ENCODE measurements around the gene DCXR. TPM values are rescaled to one million over a fixed set of nuclear protein-coding genes. Genes with fewer than 3 reads are reported as not detected.

DCXR gene
- total and polyA plus RNA-seq, 2 of the 13 experiments (the other 11 are each of a cell fraction or from before 2014, with no cell fraction given) = 287 to 311 TPM

DNA sequence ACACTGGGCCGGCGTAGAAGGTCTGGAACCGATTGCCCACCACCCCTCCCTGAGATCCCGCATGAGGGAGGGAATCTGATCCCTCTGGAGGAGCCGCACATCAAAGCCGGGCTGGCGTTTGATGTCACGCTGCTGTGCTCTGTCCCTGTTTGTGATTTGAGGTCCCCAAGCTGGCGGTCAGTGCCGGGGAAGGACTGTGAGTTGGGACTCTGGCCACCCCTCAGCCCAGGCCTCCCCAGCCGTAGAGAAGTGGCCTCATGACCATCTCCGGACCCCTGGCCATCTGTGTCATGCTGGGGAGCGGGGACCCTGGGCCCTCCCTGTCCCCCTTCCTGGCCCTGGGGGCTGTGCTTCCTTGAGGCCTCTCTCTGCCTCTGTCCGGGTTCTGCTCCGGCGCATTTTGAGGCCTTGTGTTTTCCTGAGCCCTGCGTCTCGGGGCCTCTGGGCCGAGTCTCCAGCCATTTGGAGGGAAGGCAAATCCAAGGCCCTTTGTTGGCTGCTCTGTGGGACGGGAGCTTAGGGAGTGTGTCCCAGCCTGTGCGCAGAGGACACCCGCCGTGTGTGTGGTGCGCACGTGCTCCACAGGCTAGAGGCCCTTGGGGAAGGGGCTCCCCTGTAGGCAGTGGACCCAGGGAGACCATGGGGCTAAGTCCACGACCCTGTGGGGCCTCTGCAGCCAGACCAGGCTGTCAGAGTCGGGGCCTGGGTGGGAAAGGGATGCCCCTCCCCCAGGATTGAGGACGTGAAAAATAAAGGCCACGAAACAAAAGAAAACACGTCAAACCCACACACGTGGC, 45.0 kb downstream of the DCXR start (continued):
- TF ChIP-seq, protein P1, sequence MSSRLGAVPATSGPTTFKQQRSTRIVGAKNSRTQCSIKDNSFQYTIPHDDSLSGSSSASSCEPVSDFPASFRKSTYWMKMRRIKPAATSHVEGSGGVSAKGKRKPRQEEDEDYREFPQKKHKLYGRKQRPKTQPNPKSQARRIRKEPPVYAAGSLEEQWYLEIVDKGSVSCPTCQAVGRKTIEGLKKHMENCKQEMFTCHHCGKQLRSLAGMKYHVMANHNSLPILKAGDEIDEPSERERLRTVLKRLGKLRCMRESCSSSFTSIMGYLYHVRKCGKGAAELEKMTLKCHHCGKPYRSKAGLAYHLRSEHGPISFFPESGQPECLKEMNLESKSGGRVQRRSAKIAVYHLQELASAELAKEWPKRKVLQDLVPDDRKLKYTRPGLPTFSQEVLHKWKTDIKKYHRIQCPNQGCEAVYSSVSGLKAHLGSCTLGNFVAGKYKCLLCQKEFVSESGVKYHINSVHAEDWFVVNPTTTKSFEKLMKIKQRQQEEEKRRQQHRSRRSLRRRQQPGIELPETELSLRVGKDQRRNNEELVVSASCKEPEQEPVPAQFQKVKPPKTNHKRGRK (CRISPR knock-in tag; IDR thresholded peaks at IDR 0.05) = no peak; the same call in 1 of the 2 replicates
- TF ChIP-seq GATA4 (IDR thresholded peaks at IDR 0.05; ENCODE audit: borderline replicate concordance, low read depth) = peak; percentile 44
- TF ChIP-seq, protein P2, sequence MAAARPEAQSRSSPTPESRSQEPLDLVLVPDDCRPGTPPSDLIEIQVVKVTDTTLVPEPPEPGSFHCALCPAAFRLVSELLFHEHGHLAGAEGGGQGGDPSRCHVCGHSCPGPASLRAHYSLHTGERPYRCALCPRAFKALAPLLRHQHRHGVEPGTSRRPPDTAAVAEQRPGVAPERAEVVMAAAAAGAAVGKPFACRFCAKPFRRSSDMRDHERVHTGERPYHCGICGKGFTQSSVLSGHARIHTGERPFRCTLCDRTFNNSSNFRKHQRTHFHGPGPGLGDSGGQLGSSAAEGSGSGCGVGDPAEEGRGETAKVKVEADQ (CRISPR knock-in tag; IDR thresholded peaks at IDR 0.05; ENCODE audit: borderline replicate concordance) = peak; percentile 97
- TF ChIP-seq MAFG (CRISPR knock-in tag; IDR thresholded peaks at IDR 0.05) = no peak
- TF ChIP-seq ZNF552 (CRISPR knock-in tag; IDR thresholded peaks at IDR 0.05; ENCODE audit: borderline replicate concordance) = peak; percentile 98
- TF ChIP-seq, protein P3, sequence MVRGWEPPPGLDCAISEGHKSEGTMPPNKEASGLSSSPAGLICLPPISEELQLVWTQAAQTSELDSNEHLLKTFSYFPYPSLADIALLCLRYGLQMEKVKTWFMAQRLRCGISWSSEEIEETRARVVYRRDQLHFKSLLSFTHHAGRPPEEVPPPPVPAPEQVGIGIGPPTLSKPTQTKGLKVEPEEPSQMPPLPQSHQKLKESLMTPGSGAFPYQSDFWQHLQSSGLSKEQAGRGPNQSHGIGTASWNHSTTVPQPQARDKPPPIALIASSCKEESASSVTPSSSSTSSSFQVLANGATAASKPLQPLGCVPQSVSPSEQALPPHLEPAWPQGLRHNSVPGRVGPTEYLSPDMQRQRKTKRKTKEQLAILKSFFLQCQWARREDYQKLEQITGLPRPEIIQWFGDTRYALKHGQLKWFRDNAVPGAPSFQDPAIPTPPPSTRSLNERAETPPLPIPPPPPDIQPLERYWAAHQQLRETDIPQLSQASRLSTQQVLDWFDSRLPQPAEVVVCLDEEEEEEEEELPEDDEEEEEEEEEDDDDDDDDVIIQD (CRISPR knock-in tag; IDR thresholded peaks at IDR 0.05; ENCODE audit: low read depth) = 0 out of 2 replicates have a peak, but pooled peaks have one; percentile 9
- TF ChIP-seq, protein P4, sequence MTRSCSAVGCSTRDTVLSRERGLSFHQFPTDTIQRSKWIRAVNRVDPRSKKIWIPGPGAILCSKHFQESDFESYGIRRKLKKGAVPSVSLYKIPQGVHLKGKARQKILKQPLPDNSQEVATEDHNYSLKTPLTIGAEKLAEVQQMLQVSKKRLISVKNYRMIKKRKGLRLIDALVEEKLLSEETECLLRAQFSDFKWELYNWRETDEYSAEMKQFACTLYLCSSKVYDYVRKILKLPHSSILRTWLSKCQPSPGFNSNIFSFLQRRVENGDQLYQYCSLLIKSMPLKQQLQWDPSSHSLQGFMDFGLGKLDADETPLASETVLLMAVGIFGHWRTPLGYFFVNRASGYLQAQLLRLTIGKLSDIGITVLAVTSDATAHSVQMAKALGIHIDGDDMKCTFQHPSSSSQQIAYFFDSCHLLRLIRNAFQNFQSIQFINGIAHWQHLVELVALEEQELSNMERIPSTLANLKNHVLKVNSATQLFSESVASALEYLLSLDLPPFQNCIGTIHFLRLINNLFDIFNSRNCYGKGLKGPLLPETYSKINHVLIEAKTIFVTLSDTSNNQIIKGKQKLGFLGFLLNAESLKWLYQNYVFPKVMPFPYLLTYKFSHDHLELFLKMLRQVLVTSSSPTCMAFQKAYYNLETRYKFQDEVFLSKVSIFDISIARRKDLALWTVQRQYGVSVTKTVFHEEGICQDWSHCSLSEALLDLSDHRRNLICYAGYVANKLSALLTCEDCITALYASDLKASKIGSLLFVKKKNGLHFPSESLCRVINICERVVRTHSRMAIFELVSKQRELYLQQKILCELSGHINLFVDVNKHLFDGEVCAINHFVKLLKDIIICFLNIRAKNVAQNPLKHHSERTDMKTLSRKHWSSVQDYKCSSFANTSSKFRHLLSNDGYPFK (CRISPR knock-in tag; IDR thresholded peaks at IDR 0.05; ENCODE audit: borderline replicate concordance) = peak; percentile 58
- peak; percentile 96 for TF ChIP-seq ZBTB7B (CRISPR knock-in tag; IDR thresholded peaks at IDR 0.05)
- TF ChIP-seq RELA (CRISPR knock-in tag; IDR thresholded peaks at IDR 0.05) = 0 out of 2 replicates have a peak, but pooled peaks have one; percentile 83
- TF ChIP-seq SNRNP70 (IDR thresholded peaks at IDR 0.05; ENCODE audit: low read depth, low read length) = no peak
- peak; percentile 41 for TF ChIP-seq ZNF777 (CRISPR knock-in tag; IDR thresholded peaks at IDR 0.05)
- TF ChIP-seq, protein P5, sequence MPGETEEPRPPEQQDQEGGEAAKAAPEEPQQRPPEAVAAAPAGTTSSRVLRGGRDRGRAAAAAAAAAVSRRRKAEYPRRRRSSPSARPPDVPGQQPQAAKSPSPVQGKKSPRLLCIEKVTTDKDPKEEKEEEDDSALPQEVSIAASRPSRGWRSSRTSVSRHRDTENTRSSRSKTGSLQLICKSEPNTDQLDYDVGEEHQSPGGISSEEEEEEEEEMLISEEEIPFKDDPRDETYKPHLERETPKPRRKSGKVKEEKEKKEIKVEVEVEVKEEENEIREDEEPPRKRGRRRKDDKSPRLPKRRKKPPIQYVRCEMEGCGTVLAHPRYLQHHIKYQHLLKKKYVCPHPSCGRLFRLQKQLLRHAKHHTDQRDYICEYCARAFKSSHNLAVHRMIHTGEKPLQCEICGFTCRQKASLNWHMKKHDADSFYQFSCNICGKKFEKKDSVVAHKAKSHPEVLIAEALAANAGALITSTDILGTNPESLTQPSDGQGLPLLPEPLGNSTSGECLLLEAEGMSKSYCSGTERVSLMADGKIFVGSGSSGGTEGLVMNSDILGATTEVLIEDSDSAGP (CRISPR knock-in tag; IDR thresholded peaks at IDR 0.05; ENCODE audit: borderline replicate concordance) = peak; percentile 73
- peak; percentile 92 for TF ChIP-seq ZNF605 (CRISPR knock-in tag; IDR thresholded peaks at IDR 0.05)
- TF ChIP-seq, protein P6, sequence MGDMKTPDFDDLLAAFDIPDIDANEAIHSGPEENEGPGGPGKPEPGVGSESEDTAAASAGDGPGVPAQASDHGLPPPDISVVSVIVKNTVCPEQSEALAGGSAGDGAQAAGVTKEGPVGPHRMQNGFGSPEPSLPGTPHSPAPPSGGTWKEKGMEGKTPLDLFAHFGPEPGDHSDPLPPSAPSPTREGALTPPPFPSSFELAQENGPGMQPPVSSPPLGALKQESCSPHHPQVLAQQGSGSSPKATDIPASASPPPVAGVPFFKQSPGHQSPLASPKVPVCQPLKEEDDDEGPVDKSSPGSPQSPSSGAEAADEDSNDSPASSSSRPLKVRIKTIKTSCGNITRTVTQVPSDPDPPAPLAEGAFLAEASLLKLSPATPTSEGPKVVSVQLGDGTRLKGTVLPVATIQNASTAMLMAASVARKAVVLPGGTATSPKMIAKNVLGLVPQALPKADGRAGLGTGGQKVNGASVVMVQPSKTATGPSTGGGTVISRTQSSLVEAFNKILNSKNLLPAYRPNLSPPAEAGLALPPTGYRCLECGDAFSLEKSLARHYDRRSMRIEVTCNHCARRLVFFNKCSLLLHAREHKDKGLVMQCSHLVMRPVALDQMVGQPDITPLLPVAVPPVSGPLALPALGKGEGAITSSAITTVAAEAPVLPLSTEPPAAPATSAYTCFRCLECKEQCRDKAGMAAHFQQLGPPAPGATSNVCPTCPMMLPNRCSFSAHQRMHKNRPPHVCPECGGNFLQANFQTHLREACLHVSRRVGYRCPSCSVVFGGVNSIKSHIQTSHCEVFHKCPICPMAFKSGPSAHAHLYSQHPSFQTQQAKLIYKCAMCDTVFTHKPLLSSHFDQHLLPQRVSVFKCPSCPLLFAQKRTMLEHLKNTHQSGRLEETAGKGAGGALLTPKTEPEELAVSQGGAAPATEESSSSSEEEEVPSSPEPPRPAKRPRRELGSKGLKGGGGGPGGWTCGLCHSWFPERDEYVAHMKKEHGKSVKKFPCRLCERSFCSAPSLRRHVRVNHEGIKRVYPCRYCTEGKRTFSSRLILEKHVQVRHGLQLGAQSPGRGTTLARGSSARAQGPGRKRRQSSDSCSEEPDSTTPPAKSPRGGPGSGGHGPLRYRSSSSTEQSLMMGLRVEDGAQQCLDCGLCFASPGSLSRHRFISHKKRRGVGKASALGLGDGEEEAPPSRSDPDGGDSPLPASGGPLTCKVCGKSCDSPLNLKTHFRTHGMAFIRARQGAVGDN (CRISPR knock-in tag; IDR thresholded peaks at IDR 0.05) = peak; percentile 84
- peak; percentile 85; the same call in 1 of the 2 replicates for TF ChIP-seq NKX3-1 (CRISPR knock-in tag; IDR thresholded peaks at IDR 0.05)
